G401.6 (cell line): ENCODE results near the gene LGMN.
"Not testable (repeated sequence)": the region's sequence is repeated elsewhere in the genome, so short reads cannot be mapped to it uniquely, and the experiment has no call there.

Experiments
- FAIRE-seq: peaks from 2 replicates; lab custom pipeline; 2012; peaks lifted over from hg19 to GRCh38; lab: Jason Lieb, UNC

Gene LGMN

DNA sequence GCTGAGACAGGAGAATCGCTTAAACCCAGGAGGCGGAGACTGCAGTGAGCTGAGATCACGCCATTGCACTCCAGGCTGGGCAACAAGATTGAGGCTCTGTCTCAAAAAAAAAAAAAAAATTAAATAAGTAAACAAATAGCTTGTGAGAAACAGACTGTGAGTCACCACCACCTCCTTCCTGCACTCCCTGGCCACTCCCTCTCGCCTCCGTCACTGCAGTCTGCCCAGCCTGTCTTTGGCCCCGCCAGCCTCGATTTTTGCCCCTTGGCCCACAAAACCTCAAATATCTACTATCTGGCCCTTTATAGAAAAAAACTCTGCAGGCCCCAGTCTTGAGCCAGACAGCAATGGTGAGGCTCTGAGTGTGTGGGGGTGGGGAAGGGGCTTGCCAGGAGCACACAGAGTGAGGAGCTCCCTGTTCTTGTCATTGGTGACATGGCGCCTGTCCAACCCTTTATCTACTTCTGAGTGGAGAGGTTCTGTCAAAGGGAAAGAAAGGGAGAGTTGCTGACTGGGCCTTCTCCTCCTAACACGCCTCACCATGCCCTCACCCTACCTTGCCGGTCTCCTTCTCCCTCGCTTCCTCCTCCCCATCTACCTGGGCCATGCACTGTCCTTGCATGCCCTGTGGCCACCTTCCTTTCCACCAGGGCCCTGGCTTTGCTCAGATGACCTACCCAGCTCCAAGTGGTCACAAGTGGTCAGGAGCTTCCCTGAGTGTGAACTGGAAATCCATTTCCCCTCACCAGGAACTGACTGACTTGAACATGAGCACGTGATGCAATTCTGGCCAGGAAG is 22.1 kb downstream of the LGMN start:
- FAIRE-seq: no peak

DNA sequence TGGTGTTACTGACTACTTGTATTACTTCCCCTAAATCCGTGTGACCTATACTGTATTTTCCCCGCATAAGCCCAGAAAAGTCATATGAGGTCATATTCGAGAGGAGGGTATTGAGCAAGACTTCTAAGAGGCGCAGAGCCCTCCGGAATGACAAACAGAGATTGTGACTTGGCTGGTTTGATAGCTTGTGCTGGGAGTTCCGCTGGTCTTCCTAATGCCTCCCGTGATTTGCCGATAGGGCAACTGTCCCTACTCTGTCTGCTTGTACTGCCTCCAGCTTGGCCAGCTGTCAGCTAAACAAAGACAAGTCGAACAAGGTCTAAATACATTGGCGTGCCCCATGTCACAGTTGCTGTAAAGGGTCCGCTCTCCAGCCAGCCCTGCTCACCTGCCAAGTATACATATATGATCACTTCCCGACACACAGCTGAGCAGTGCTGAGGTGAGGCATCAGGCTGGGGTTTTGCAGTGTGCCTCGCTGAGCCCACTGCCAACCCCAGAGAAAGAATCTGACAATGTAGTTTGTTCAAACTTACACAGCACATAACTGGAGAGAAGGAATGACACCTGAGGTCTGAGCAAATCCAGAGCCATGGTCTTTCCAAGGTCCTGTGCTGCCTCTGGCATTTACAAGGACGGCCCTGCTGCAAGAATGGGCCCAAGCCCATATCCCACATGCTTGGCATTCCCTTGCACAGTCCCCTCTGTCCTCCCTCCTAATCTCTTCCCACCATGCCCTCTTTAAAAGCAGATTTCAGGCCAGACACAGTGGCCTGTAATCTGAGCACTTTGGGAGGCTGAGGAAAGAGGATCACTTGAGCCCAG is 23.7 kb downstream of the LGMN start:
- FAIRE-seq: no peak

DNA sequence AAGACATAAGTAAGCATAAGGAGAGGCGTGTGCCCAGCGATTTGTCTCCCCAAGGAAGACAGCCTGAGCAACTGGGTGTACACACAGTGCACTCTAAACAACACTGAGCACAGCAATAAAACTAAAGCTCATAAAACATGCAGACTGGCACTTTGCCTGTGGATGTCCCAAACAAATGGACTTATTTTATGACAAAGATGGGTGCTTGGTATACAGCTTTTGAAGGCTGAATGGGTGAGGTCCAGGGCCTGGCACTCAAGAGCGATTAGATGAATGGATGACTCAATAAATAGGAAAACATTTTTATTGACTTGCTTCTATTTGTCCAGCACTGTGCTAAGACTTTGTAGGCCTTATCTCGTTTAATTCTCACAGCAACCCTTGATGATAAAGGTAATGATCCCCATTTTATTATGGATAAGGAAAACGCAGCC is 28.5 kb downstream of the LGMN start:
- no peak for FAIRE-seq

DNA sequence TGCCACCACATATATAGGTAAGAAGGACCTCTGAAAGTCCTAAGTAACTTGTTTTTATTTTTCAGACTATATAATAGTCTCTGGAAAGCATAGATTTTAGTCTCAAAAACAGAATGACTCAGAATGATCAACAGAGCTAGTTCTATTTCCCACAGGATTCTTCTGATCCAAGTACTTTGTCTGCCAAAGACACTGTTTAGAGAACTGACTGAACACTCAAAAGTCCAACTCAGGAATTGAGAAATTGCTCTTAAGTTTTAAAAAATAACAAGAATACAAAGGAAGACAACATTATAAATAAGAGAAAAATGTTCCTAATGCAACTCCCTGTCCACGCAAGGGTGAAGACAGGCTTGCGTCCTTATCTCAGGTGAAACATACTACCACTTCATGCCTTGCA is 29.0 kb downstream of the LGMN start:
- no peak for FAIRE-seq

DNA sequence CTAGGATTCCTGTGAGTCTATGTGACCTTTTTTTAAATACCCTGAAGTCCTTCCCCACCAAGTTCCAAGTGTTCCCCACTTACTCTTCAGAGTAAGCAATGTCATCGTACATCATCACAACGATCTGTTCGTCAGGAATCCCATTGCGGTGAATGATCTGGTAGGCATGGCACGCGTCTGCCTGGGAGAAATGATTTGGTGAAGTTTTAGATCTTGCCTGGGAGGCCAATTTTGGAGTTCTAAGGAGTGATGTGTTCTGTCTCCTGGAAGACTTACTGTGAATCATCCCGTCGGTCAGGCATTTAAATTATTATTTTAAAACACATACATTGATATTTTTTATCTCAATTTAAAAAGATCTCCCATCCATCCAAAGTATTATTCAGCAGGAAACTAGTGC is 29.8 kb downstream of the LGMN start:
- FAIRE-seq: no peak

DNA sequence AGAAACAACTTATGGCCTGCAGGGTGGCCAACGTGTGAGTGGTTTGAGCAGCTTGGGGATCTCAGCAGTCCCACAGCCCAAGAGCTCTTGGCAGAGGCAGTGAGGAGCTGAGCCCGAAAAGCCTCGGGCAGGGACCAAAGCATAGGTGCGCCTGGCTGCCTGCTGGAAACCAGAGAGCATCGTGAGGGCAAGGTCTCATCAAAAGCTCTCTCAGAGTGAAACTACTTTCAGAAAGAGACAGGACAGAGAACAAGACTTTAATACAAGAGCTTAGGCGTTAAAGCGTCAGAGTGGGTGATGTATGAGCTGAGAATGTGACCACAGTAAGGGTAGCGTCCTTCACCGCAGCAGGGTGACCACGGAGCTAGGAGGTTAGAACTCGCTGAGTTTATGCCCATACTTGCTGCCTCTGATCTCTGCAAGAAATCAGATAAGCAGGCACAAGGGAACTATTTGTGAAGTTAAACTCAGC is 30.8 kb downstream of the LGMN start:
- no peak for FAIRE-seq

DNA sequence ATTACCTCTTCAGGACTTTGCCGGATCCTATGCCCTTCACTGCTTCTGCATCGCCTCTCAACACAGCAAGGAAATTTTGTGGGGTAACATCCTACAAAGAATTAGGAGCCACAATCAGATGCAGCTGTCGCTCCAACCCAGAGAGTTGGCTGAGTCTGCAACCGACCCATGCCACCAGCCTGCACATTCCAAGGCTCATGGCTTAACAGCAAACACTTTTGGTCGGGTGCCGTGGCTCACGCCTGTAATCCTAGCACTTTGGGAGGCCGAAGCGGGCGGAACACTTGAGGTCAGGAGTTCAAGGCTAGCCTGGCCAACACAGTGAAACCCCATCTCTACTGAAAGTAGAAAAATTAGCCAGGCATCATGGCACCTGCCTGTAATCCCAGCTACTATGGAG is 32.3 kb downstream of the LGMN start:
- FAIRE-seq: no peak

DNA sequence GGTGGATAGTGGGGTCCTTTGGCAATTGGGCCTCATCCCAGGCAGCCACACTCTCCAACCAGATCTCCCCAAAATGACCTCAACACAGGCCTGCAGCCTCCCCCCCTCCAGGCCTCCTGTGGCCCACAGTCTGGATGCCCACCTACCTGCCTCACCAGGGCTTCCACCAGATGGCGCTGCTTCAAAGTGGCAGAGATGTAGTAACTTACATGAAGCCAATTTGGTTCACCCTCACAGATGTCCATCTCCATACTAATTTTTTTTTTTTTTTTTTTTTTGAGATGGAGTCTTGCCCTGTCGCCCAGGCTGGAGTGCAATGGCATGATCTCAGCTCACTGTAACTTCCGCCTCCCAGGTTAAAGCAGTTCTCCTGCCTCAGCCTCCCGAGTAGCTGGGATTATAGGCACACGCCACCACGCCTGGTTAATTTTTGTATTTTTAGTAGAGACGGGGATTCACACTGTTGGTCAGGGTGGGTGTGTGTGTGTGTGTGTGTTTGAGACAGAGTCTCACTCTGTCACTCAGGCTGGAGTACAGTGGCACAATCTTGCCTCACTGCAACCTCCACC is 33.6 kb downstream of the LGMN start:
- not testable (repeated sequence) for FAIRE-seq

DNA sequence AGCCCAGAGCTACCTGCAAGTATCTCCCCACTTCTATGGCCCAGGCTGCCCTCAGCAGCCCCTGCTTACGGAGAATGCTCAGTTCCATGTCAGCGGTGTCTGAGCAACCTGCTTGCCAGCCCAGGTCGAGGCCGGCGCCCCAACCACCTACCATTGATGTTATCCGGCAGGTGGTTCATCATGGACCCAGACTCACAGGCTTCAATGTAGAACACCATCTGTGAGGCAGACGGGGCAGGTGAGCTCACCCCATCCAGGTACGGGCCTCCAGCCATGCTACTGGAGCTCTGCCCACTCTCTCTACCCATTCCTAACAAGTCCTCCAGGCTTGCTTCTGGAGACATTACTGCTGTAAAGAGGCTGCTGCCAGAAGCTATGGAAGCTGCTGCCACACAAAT is 35.8 kb downstream of the LGMN start:
- no peak for FAIRE-seq

DNA sequence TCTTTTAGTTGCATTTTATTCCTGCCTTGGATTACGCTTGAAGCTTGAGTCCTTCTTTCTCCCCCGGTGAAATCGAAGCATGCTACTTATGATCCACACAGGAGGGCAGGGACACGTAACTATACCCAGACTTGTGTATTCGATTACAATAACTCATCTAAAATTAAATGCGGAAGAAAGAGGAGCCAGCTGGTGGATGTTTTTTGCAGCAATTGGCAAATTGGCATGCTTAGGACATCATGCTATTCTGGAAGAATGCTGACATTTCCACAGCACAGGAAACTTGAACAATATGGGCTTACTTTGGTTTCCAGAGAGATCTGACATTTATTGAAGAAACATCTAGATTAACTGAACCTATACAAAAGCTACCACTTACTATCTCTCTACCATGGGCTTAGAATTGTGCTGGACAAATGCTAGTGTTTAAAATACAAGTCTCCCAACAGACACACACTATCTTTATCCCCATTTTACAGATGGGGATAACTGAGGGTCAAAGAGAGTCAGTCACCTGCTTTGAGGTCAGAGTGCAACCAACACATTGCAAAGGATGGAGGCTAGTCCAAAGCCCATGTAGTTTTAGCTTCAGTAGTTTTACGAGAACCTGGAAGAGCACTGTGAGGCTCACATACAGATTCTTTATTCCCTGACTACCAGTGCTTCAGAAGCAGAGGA is 36.3 kb downstream of the LGMN start:
- no peak for FAIRE-seq

DNA sequence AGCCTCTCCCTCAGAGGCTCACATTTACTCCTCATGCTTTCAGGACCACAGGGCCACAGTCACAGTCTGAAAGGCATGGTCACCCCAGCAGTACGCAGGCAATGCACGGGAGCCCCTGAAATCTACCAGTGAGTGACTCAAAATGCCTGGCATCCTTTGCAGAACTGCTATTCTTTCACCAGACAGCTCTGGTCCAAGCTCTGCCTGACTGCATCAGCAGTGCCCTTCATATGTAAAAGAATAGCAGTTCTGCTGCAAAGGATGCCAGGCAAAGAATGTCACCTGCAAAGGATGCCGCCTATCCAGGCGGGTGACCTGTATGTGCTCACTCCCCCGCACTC is 38.5 kb downstream of the LGMN start:
- no peak for FAIRE-seq

DNA sequence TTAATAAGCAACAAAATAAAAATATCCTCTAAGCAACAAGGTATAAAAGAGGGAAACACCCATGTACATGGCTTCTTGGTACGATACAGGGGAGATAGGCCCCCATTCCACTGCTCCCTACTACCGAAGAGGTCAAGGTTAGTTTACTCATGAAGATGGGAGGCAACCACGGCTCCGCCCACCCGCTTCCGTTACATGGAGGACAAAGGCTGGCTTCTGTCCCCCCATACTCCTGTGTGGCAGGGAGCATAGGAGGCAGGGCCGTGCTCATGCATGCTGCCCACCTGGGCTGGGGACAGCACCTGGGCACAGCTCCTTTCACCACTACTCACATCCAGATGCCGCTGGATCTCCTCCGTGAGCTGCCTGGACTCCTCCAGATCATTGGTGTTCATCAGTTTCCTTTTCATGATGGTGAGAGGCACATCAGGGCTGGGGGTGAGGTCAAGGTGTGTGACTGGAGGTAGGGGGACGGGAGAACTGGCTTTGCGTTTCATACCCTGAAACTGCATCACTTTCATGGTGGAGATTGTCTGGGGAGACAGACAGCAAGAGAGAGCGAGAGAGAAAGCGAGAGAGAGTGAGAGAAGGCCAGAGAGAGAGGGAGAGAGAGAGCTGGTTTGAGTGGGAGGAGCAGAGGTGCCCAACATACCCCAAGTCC is 39.0 kb downstream of the LGMN start:
- FAIRE-seq: no peak

DNA sequence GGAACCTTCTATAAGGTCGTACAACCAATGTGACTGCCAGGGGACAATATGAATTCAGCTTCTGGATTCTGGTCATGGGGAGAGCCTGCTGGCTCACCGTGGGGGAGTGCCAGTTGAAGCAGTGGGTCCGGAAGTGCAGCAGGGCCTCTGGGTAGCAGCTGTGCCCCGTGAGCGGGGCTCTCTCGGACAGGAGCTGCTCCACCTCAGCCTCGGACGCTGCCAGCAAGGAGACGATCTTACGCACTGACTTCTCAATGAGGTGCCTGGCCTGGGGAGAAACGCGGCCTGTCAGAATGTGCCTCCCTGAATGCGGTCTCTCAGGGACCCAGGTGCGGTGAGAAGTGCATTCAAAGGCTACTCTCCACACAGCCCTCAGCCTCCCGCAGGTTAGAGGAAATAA is 42.0 kb downstream of the LGMN start:
- no peak for FAIRE-seq

DNA sequence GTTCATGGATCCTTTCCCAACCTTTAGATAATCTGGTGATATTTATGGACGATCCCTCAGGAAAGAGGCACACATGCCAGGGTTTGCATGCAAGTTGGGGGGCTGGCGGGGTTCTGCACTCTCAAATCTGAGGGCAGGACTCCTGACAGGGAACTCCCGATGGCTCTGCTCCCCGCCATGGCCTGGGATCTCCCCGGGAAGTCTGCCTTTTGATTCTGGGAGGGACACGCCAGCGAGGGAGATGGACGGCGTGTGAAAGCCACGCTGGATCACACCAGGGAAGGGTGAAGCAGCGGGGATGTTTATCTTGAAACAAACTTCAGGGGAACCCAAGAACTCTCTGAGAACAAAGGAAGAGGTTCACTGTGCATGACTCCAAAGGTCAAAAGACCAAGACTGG is 43.6 kb downstream of the LGMN start:
- FAIRE-seq: no peak

DNA sequence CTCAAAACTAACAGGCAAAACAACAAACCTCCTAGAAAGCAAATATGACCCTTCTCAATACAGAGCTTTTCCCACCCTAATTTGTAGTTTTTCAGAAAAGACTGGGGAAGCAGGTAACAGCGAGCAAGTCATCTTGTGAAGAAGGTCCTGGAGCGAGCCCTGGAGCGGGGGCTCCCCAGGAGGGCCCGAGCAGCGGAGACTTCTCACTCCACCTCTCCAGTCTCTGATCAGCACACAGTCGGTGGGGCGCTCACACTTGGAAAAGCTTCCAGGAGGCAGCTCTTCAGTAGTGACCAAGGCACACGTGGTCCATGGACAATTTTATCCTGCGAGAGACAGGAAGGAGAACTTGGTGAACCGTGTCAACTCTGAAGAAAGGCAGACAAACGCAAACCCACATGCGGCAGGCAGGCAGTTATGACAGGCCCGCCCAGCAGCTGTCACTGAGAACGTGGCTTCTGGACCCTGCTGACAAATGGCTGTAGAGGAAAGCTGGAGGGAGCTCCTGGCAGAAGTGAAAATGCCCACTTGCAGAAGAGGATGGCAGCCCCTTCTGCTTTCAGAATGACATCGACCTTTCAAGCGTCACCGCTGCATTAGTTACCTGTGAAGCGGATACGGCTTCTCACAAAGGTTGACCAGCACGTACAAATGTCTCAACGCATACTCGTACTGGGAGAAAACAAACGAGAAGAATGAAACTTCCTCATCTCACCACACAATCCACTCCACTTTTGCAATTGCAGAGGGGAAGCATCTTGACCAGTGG is 44.2 kb downstream of the LGMN start:
- no peak for FAIRE-seq

DNA sequence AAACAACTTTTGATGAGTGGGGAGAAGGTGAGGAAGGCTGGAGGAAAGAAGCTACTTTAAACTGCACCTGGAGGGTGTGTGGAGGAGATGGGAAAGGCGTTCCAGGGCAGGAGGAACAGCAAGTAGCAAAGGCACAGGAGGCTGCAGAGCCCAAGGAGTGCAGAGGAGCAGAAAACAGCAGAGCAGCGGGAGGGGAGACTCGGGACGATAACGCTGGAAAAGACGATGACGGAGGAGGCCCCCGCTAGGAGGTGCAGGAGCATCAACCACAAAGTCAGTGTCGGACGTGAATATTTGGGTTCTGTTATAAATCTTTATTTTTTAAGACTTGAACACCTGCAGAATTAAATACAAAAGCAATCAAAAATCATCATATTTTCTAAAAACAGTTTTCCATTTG is 44.9 kb downstream of the LGMN start:
- no peak for FAIRE-seq

DNA sequence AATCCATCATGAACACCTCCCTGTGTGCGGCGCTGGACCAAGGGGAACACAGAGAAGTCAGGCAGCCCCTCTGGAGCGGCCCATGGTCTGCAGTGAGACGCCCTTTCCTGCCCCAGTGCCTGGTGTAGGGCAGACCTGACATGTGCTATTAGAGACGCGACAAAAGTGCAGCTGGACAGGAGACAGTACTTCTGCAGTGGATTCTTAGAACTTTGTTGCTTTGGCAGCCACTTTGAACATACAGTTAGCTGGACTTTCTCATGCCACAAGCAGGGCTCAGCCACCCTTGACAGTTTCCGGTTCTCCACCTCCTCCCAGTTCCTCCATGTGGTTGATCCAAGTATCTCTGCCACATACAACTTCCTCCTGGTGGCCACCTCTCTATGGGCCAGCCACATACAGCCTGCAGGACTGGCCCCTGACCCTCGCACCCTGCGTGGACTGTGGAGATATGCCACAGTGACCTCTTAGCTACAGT is 45.9 kb downstream of the LGMN start:
- no peak for FAIRE-seq

DNA sequence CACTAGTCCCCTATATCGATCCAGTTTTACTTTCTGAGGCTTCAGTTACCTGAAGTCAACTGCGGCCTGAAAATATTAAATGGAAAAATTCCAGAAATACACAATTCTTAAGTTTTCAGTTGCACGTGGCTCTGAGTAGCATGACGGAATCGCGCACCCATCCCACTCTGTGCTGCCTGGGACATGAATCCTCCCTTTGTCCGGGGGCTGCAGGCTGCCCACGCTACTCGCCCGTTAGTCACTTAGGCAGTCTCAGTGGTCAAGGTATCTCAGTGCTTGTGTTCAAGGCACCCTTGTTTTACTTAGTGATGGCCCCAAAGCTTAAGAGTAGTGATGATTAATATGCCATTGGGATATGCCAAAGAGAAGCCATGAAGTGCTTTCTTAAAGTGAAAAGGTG is 46.6 kb downstream of the LGMN start:
- FAIRE-seq: no peak

DNA sequence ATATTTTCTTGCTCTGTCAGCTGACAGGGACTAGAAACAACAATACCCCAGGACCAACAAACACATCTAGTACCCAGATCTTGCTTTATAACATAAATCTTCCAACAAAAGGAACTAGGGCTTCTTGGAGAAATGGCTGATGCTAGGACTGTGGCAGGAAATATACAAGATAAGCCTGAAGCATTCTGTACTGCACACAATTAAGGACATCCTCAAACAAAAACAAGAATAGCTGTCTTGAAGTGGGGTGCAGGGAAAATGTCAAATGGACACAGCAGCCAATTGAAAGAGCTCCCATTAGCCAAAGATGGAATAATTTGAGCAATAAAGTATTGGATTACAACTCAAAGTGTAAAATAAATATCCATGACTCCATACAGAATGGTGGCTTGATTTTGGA is 50.0 kb downstream of the LGMN start:
- FAIRE-seq: no peak

DNA sequence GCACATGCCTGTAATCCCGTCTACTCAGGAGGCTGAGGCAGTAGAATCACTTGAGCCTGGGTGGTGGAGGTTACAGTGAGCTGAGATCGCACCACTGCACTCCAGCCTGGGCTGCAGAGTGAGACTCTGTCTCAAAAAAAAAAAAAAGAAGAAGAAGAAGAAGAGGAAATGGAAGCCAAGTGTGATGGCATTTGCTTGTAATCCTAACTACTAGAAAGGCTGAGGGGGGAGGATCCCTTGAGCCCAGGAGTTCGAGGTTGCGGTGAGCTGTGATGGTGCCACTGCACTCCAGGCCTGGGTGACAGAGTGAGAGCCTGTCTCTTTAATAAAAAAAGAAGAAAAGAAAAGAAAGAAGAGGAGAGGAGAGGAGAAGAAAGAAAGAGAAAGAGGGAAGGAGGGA is 52.1 kb downstream of the LGMN start:
- no peak for FAIRE-seq

DNA sequence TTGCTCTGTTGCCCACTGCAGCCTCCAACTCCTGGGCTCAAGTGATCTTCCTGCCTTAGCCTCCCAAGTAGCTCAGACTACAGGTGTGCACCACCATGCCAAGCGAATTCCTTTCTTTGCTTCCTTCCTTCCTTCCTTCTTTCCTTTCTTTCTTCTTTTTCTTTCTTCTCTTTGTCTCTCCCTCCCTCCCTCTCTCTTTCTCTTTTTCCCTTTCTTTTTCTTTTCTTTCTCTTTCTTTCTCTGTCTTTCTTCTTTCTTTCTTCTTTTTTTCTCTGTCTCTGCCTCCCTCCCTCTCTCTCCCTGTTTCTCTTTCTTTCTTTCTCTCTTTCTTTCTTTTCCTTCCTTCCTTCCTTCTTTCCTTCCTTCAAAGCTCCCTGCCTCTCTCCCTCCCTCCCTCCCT is 52.9 kb downstream of the LGMN start:
- FAIRE-seq: no peak
